Loucy (cell line): ENCODE results near the gene ANP32A.

Experiments
- CTCF ChIP-seq: fragments of 200-600 bp; sonication (generic); conservative IDR thresholded peaks from 2 replicates; pipeline ENCODE4 v1.5.1; 2014; ENCODE audit warnings: mild to moderate bottlenecking, antibody characterized with exemption, low read length
- EZH2phosphoT487 ChIP-seq: fragments of 200-600 bp; IDR thresholded peaks from 2 replicates; pipeline ENCODE4 v1.6.1; 2018; ENCODE audit warnings: antibody characterized with exemption, mild to moderate bottlenecking, moderate library complexity, borderline replicate concordance

DNA sequence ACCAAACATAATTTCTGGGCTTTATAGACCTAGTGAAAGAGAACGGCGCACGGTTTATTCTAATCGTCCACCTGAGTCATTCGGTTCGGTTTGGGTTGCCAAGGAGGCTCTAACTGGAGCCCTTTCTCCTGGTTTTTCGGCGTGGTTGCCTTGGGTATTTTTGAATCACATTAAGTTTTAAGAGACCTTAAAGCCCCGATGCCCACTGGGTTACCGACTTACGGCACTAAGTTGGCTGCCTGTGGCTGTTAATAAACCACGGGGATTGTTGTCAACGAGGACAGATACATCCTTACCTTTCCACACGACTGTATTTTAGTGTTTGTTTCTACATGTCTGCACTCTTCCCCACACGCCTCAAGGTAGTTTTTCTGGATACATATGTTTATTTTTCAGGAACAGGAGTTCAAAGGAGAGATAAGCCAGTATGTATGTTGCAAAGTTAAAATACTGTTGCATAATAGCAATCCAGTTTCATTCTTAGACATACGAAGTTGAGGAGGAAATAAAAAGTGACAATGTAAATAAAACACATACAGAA lies 1.2 kb upstream of the ANP32A start:
- TF ChIP-seq CTCF (no peak), EZH2phosphoT487 (no peak)
